KOPT-K1 (cell line): ENCODE data around the gene GNB1L.

Experiments
- H3K27ac ChIP-seq: fragments of 200-600 bp; sonication (generic); 2 replicates; pipeline ENCODE4 v1.5.1; 2016; ENCODE audit warnings: antibody characterized with exemption, mild to moderate bottlenecking, low read depth, low read length; ENCODE audit not compliant: poor library complexity, severe bottlenecking
- H3K36me3 ChIP-seq: fragments of 200-600 bp; sonication (generic); 2 replicates; pipeline ENCODE4 v1.5.1; 2017; ENCODE audit warnings: antibody characterized with exemption, mild to moderate bottlenecking, low read length, moderate library complexity; ENCODE audit not compliant: insufficient read depth
- H3K9me3 ChIP-seq: fragments of 200-600 bp; sonication (generic); 2 replicates; pipeline ENCODE4 v1.5.1; 2017; ENCODE audit warnings: antibody characterized with exemption, low read length, mild to moderate bottlenecking; ENCODE audit not compliant: insufficient read depth, poor library complexity, severe bottlenecking

Gene GNB1L

GRCh38 chr22:19882446-19883381 is 28.0 kb upstream of the GNB1L start:
- Histone ChIP-seq H3K27ac (no peak overlapping the region), H3K36me3 (no peaks in the 10 kb centered on the region), H3K9me3 (no peaks in the 10 kb centered on the region)

- Histone ChIP-seq H3K27ac (no peak overlapping the region), H3K36me3 (no peaks in the 10 kb centered on the region), H3K9me3 (no peaks in the 10 kb centered on the region)
These were observed 26.3 kb upstream of the GNB1L start for GRCh38 chr22:19880786-19881569.

GRCh38 chr22:19879992-19880785 is 25.5 kb upstream of the GNB1L start:
- Histone ChIP-seq H3K36me3 (no peaks in the 10 kb centered on the region), H3K9me3 (no peaks in the 10 kb centered on the region), H3K27ac (peak overlapping the region; percentile 24)

- peak overlapping the region; percentile 24 for H3K27ac ChIP-seq
- H3K36me3 ChIP-seq: no peaks in the 10 kb centered on the region
These were observed 24.9 kb upstream of the GNB1L start for GRCh38 chr22:19879643-19879991.

GRCh38 chr22:19879246-19879570 is 24.5 kb upstream of the GNB1L start:
- H3K27ac ChIP-seq: no peak overlapping the region
- H3K9me3 ChIP-seq: no peaks in the 10 kb centered on the region
- no peaks in the 10 kb centered on the region for H3K36me3 ChIP-seq

More at GRCh38 chr22:19879643-19879991, 24.9 kb upstream of the GNB1L start:
- H3K9me3 ChIP-seq: no peaks in the 10 kb centered on the region

- Histone ChIP-seq H3K27ac (no peak overlapping the region), H3K36me3 (no peaks in the 10 kb centered on the region)
These were observed 24.0 kb upstream of the GNB1L start for GRCh38 chr22:19878461-19879245.

GRCh38 chr22:19877626-19878339 is 23.1 kb upstream of the GNB1L start:
- H3K9me3 ChIP-seq: no peaks in the 10 kb centered on the region
- no peak overlapping the region for H3K27ac ChIP-seq
- no peaks in the 10 kb centered on the region for H3K36me3 ChIP-seq

More at GRCh38 chr22:19878461-19879245, 24.0 kb upstream of the GNB1L start:
- no peaks in the 10 kb centered on the region for H3K9me3 ChIP-seq

- H3K9me3 ChIP-seq: no peaks in the 10 kb centered on the region
- no peaks in the 10 kb centered on the region for H3K36me3 ChIP-seq
- H3K27ac ChIP-seq: no peak overlapping the region
These were observed 22.4 kb upstream of the GNB1L start for GRCh38 chr22:19876941-19877625.

GRCh38 chr22:19876314-19876940 is 21.8 kb upstream of the GNB1L start:
- H3K27ac ChIP-seq: no peak overlapping the region
- no peaks in the 10 kb centered on the region for H3K9me3 ChIP-seq
- H3K36me3 ChIP-seq: no peaks in the 10 kb centered on the region

GRCh38 chr22:19875531-19876313 is 21.0 kb upstream of the GNB1L start:
- no peaks in the 10 kb centered on the region for H3K9me3 ChIP-seq
- no peaks in the 10 kb centered on the region for H3K36me3 ChIP-seq
- H3K27ac ChIP-seq: no peak overlapping the region

GRCh38 chr22:19875061-19875530 is 20.4 kb upstream of the GNB1L start:
- no peaks in the 10 kb centered on the region for H3K9me3 ChIP-seq
- no peaks in the 10 kb centered on the region for H3K36me3 ChIP-seq
- H3K27ac ChIP-seq: peak overlapping the region; percentile 32

- H3K9me3 ChIP-seq: no peaks in the 10 kb centered on the region
- peak overlapping the region; percentile 32 for H3K27ac ChIP-seq
- no peaks in the 10 kb centered on the region for H3K36me3 ChIP-seq
These were observed 19.8 kb upstream of the GNB1L start for GRCh38 chr22:19874307-19875060.
